Activated CD4-positive, alpha-beta T cell treated with anti-CD3 and anti-CD28 coated beads, Interleukin-2, Interleukin-4, amounts not matched to agents 100 ng/mL and 50 ng/mL, durations not matched to agents 16 hours and 8 hours (primary cell): ENCODE measurements around the gene EFNB3.

Source experiments
- DNase-seq: peaks from one replicate; pipeline ENCODE4 v3.0.0-alpha.2; 2020; ENCODE audit warnings: low spot score

EFNB3 gene

DNA sequence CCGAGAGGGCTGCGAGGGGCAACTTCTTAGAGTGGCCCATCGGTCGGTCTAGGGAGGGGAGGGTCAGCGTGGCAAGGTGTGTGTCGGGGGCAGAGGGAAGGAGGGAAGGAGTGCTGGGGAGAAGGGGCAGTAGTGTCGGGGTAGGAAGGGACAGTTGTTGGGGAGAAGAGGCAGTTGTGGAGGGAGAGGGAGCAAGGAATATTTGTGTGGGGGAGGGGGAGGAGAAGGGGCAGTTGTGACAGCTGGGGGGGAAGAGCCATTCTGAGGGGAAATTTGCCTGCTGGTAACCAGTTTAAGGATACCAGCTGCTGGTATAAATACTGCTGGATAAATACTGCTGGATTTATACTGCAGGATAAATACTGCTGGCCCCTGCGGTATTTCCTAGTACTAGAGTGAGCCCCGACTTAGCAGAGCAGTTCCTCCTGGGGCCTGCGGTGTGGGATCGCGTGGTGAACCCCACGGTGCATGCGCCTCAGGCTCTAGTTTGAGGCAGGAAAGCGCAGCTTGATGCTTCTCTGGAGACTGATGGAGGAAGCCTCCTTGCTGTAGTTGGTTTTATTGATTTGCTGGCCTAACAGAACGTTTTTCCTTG lies 12.9 kb downstream of the EFNB3 start:
- DNase-seq = no peak

- no peak for DNase-seq
These were observed 14.7 kb downstream of the EFNB3 start for GRCh38 chr17:7719661-7720060.

DNA sequence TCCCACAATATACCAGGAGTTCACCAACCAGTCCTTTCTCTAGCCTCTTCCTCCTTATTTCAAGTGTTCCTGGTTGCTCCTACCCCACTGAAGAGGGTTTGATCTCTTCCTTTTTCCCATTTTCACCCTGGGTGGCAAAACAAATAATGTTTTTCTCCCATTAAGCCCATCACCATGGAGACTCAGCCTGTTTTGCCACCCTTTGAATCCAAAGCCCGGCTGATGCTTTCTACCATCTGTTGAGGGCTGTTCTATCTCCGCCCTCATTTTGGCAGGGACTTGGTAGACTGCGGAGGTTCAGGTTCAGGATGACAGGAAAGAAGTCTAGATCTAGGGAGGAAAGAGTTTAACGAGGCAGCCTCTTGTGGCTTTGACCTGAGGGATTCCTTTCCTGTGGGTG lies 15.1 kb downstream of the EFNB3 start:
- no peak for DNase-seq

DNA sequence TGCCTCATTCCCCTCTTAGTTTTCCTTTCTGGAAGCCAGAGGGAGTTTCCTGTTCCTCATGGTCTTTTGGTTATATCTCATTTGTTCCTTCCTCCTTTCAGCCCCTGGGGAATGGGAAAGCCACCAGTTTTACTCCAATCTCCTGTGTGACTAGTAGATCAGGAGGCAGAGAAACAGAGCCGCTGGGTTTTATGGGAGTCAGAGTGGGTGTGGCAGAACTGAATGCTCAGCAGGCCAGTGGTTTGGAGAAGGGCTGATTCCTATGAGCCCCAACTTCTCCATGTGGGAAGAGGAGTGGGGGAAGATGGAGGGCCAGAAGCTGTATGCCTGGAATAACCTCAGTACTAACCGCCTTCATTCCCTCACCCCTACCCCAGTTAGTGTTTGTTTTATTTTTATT lies 16.6 kb downstream of the EFNB3 start:
- DNase-seq = no peak

GRCh38 chr17:7727886-7728285 lies 22.9 kb downstream of the EFNB3 start:
- no peak for DNase-seq

GRCh38 chr17:7729816-7730215 lies 24.8 kb downstream of the EFNB3 start:
- DNase-seq = no peak

DNA sequence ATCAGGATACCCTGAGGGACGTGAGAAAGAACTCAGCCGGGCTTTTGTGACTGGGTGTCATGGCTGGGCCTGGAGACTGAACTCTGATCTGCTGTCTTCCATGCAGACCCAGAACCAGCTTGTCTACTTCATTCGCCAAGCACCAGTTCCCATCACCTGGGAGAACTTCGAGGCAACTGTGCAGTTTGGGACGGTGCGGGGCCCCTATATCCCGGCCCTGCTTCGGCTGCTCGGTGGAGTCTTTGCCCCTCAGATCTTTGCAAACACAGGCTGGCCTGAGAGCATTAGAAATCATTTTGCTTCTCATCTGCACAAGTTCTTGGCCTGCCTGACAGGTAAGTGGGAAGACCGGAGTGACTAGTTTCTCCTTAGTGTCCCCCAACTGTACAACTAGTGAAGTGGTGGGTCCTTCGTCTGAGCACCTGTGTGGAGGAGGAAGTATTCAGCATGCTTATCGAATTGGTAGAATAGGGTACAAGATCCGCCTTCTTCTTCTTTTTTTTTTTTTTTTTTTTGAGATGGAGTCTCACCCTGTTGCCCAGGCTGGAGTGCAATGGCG lies 28.1 kb downstream of the EFNB3 start:
- DNase-seq = no peak

DNA sequence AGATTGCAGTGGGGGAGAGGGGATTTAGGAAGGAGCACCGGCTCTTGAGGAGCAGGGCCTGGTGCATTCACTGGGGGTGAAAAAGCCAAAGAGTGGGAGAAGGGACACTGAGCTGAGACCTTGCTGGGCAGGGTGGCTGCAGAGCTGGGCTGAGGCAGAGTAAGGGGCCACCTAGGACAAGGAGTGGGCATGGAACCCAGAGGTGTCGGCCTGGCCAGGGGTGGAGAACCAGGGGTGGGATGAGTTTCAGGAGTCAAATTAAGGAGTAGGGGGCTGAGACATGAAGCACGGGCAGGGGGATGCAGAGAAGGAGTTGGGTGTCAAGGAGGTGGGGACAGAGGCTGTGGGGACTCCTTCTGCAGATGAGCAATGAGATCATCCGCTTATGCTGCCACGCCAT lies 32.6 kb downstream of the EFNB3 start:
- DNase-seq = no peak

GRCh38 chr17:7739746-7740145 lies 34.7 kb downstream of the EFNB3 start:
- no peak for DNase-seq

- no peak for DNase-seq
These were observed 35.5 kb downstream of the EFNB3 start for GRCh38 chr17:7740481-7741001.

GRCh38 chr17:7742729-7743128 lies 37.7 kb downstream of the EFNB3 start:
- no peak for DNase-seq

- DNase-seq = no peak
These were observed 39.4 kb downstream of the EFNB3 start for GRCh38 chr17:7744416-7744815.

DNA sequence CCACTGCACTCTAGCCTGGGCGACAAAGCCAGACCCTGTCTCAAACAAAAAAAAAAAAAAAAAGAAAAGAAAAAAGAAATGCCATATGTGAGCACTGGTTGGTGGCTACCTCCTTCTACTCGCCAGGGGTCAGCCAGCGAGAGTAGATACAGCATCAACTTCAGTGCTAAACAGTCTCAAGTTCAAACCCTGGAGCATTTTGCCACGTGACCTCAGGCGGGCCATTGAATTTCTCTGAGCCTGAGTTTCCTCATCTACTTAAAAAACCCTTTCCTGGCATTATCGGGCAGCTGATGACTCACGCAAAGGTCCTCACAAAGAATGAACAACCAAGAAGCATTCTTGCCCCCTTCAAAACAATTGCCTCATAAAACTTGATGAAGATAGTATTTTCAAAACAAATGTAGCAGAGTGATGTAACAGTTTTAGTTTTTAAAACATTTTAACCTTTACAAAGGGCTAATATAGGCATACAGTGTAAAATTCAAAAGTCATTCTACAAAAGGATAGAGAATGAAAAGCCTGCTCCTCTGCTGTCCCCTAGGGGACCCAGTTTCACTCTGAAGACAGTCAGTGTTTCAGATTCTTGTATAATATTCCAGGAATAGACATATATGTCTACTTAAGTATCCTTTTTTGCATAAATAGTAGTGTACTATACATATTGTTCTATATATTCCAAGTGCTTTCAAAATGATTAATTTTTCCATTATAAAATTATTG lies 40.9 kb downstream of the EFNB3 start:
- no peak for DNase-seq

DNA sequence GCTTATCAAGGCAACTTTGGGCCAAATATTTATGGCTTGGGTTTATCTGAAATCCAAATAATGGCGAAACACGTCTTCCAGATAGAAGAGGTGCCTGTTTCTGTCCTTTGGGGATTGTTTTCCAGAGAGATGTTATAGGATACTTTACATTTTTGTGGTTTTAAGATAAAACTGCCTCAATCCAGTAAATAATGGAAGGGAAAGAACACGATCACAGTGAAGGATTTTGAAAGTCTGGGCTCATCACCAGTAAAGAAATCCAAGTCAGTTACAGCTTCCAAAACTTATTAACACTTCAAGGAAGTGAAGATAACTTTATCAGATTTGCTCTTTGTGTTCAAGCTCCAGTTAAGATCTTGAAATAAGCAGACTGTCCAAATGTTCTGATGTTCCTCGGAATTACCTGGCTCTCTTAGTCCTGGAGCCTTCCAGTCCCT lies 42.7 kb downstream of the EFNB3 start:
- DNase-seq = no peak

DNA sequence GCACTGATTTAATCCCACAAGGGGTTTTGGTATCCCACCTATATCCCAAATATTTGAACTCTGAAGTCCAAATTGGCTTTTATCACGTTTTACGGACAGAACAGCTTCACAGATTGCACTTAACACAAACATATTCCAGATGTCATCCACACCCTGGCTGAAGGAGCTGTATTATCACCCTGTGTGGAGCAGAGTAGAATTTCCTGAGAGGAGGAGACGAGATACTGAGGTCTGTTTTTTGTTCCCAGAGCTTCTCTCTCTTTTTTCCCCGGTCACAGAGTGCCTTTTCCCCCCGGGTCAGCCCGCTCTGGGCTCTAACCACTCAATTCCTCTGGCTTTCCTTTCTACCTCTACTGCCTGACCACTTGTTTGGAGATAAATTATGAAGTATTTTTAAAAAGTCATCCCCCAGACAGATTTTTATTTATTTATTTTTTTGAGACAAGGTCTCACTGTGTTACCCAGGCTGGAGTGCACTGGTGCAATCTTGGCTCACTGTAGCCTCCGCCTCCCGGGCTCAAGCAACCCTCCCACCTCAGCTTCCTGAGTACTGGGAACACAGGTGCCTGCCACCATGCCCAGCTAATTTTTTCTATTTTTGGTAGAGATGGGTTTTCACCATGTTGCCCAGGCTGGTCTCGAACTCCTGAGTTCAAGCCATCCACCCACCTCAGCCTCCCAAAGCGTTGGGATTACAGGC lies 43.2 kb downstream of the EFNB3 start:
- no peak for DNase-seq

DNA sequence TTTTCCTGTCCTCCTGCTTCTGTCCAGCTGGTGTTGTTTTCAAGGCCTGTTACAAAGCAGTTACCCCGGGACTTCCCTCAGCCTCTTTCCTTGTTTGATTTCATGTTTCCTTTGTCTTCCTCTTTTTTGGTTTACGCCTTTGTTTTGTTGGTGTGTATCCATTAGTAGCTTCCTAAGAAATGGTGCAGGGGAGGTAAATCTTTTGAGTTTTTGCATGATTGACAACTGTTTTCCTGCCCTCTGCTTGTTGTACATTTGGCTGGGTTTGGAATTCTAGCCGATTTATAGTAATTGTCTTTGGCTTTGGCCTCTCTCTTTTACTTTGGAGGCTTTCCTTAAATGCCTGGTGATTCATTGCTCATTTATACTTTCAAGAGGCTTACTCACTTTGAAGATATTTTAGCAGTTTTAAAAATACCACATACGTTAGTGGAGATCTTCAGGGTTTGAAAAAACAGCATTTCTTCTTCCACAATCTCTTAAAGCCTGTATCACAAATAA lies 45.4 kb downstream of the EFNB3 start:
- no peak for DNase-seq

DNA sequence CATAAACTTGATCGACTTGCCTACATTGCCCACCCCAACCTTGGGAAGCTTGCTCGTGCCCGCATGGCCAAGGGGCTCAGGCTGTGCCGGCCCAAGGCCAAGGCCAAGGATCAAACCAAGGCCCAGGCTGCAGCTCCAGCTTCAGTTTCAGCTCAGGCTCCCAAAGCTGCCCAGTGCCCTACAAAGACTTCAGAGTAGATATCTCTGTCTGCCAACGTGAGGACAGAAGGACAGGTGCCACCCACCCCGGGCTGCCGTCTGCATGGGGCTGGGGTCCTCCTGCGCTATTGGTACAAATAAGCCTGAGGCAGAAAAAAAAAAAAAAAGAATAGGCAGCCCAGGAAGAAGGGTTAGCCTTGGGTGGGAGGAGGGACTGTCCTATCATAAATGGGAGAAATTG lies 49.7 kb downstream of the EFNB3 start:
- DNase-seq = no peak

- DNase-seq = no peak
These were observed 50.3 kb downstream of the EFNB3 start for GRCh38 chr17:7755095-7755890.

DNA sequence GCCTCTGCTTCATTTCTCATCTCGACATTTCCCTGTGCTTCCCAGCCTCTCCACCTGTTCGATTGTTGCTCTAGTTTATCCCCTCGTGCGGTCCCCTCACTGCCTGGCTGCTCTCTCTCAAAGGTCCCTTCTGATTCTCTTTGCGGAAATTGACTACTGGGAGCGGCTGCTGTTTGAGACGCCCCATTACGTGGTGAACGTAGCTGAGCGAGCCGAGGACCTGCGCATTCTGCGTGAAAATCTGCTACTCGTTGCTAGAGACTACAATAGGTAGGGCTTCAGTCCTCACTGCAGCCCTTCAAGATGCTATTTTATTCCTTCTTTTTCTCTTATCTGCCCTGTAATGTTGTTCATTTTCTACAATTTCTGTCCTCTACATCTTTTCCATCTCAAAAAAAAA lies 52.0 kb downstream of the EFNB3 start:
- DNase-seq = no peak
